Small intestine (tissue), 7 donors: ENCODE data around the gene RIC8B. TPM values are rescaled to one million over a fixed set of nuclear protein-coding genes. Genes with fewer than 3 reads are reported as not detected.

ENCODE experiments used
- DNase-seq, 2 donors: peaks; one replicate each; pipeline versions ENCODE4 v3.0.0 to v3.0.0-alpha.2; 2013
- FAIRE-seq: peaks from 2 replicates; lab custom pipeline; 2012; peaks lifted over from hg19 to GRCh38; lab: Jason Lieb, UNC
- H3K27ac ChIP-seq, 3 donors: one replicate each; pipeline ENCODE4 v1.5.1; 2013; ENCODE audit warnings: low read length in 2 of 3, mild to moderate bottlenecking in 2 of 3, control low read depth in 1 of 3, inconsistent platforms in 1 of 3, low read depth in 1 of 3, moderate library complexity in 1 of 3
- H3K27me3 ChIP-seq, 3 donors: one replicate each; pipeline ENCODE4 v1.6.1; 2013; ENCODE audit warnings: low read length in 3 of 3, inconsistent platforms in 1 of 3; ENCODE audit not compliant: control insufficient read depth in 3 of 3, insufficient read depth in 3 of 3
- H3K36me3 ChIP-seq, 3 donors: one replicate each; pipeline ENCODE4 v1.6.1; 2013; ENCODE audit warnings: low read length in 3 of 3, inconsistent platforms in 1 of 3, low read depth in 1 of 3, mild to moderate bottlenecking in 1 of 3, moderate library complexity in 1 of 3; ENCODE audit not compliant: control insufficient read depth in 3 of 3, insufficient read depth in 2 of 3
- H3K4me1 ChIP-seq, 3 donors: one replicate each; pipeline ENCODE4 v1.6.1; 2013; ENCODE audit warnings: low read length in 2 of 3, inconsistent platforms in 1 of 3, low read depth in 1 of 3, mild to moderate bottlenecking in 1 of 3, moderate library complexity in 1 of 3; ENCODE audit not compliant: control insufficient read depth in 3 of 3, insufficient read depth in 2 of 3
- H3K4me3 ChIP-seq, 3 donors: one replicate each; pipeline ENCODE4 v1.5.1; 2013; ENCODE audit warnings: low read length in 3 of 3, control low read depth in 1 of 3, inconsistent platforms in 1 of 3, low read depth in 1 of 3, mild to moderate bottlenecking in 1 of 3, moderate library complexity in 1 of 3
- H3K9me3 ChIP-seq, 2 donors: one replicate each; pipeline ENCODE4 v1.6.1; 2013; ENCODE audit warnings: low read depth in 1 of 2, low read length in 1 of 2; ENCODE audit not compliant: control insufficient read depth in 2 of 2, insufficient read depth in 1 of 2
- WGBS, 3 donors: extraction: QIAGEN DNeasy Blood & Tissue Kit; methylation state at CpG; one replicate each; pipeline ENCODE4 v1.1.7; 2013; 5-methylcytosine and 5-hydroxymethylcytosine counted together
- polyA plus RNA-seq, 4 donors: library from polyadenylated mRNA; stranded (reverse) in 3 of 4; unstranded in 1 of 4; fragments of 200-250 nt in 3 of 4; fragments of 120-200 nt in 1 of 4; gene quantifications; one replicate each; pipeline versions ENCODE4 v1.2.1 to v1.2.3, GENCODE V29; 2013
- donor health status: healthy with polysubstance abuse.
- donor health status: control.
- donor health status: control.
- donor health status: Bipolar disorder and iron deficiency.
- donor health status: healthy.

The RIC8B gene
- polyA plus RNA-seq, 4 donors, result 3.0 to 11.7 (median 5.4) TPM

- 42 to 55% (median 54%) methylated on average over 1 of the region's 1 CpG for WGBS, 3 donors
Observed at GRCh38 chr12:106801167-106801708, 26.8 kb downstream of the RIC8B start.

GRCh38 chr12:106801830-106802533, 27.5 kb downstream of the RIC8B start:
- no peak for DNase-seq
- Histone ChIP-seq H3K4me1 (no peaks in the 10 kb centered on the region), H3K9me3 (no peaks in the 10 kb centered on the region), H3K4me3 (no peak overlapping the region), H3K36me3 (peaks cover 0 to 6% (median 0%) of the 10 kb centered on the region in 3 donors), H3K27me3 (no peaks in the 10 kb centered on the region), H3K27ac (no peak overlapping the region)
- 86 to 92% (median 88%) methylated on average over 4 of the region's 4 CpGs for whole genome bisulfite sequencing, 3 donors
- FAIRE-seq, result no peak

More at GRCh38 chr12:106801167-106801708, 26.8 kb downstream of the RIC8B start:
- H3K27ac ChIP-seq, result no peak overlapping the region
- peaks cover 0 to 6% (median 0%) of the 10 kb centered on the region in 3 donors for H3K36me3 ChIP-seq
- no peaks in the 10 kb centered on the region for H3K27me3 ChIP-seq
- no peak overlapping the region for H3K4me3 ChIP-seq
- FAIRE-seq, result no peak
- no peak for DNase-seq
- no peaks in the 10 kb centered on the region for H3K4me1 ChIP-seq
- H3K9me3 ChIP-seq, result no peaks in the 10 kb centered on the region

GRCh38 chr12:106804668-106805067, 30.2 kb downstream of the RIC8B start:
- DNase-seq (peak in 1 of 2 donors; percentile 67), FAIRE-seq (no peak)
- Histone ChIP-seq H3K4me1 (no peaks in the 10 kb centered on the region), H3K36me3 (peaks cover 0 to 6% (median 2%) of the 10 kb centered on the region in 3 donors), H3K27ac (peak overlapping the region in 1 of 3 donors; percentile 32), H3K4me3 (no peak overlapping the region), H3K9me3 (no peaks in the 10 kb centered on the region), H3K27me3 (no peaks in the 10 kb centered on the region)
- WGBS, 3 donors, result 14 to 43% (median 29%) methylated on average over 3 of the region's 3 CpGs

- WGBS, 3 donors, result 84 to 98% (median 97%) methylated on average over 6 of the region's 6 CpGs
- no peak overlapping the region for H3K27ac ChIP-seq
- H3K36me3 ChIP-seq, result peaks cover 0 to 8% (median 3%) of the 10 kb centered on the region in 3 donors
- FAIRE-seq, result no peak
- no peaks in the 10 kb centered on the region for H3K4me1 ChIP-seq
- no peak overlapping the region for H3K4me3 ChIP-seq
- no peaks in the 10 kb centered on the region for H3K27me3 ChIP-seq
- DNase-seq, result no peak
- no peaks in the 10 kb centered on the region for H3K9me3 ChIP-seq
Observed at GRCh38 chr12:106814714-106815113, 40.2 kb downstream of the RIC8B start.

DNA sequence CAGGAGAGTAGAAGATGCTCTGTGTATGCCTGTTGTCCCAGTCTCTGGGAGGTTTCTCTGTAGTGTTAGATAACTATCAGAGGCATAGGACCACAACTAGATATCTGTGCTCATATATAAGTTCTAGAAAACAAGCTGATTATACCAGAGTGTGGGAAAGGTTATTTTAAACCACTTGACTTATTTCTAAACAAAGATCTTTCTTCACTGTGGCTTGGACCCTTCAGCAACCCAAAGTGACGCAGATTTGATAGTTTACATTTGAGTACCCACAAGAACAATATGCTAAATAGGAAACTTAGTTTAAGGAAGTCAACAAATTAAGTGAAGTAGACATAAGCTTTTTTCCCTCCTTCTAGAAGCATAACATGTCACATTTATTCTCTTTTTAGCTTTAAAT, 41.3 kb downstream of the RIC8B start:
- Histone ChIP-seq H3K4me3 (no peak overlapping the region), H3K9me3 (no peaks in the 10 kb centered on the region), H3K4me1 (no peaks in the 10 kb centered on the region), H3K27me3 (no peaks in the 10 kb centered on the region), H3K27ac (no peak overlapping the region), H3K36me3 (peaks cover 0 to 8% (median 3%) of the 10 kb centered on the region in 3 donors)
- FAIRE-seq (no peak), DNase-seq (no peak)
- 71 to 94% (median 91%) methylated on average over 1 of the region's 1 CpG for WGBS, 3 donors

DNA sequence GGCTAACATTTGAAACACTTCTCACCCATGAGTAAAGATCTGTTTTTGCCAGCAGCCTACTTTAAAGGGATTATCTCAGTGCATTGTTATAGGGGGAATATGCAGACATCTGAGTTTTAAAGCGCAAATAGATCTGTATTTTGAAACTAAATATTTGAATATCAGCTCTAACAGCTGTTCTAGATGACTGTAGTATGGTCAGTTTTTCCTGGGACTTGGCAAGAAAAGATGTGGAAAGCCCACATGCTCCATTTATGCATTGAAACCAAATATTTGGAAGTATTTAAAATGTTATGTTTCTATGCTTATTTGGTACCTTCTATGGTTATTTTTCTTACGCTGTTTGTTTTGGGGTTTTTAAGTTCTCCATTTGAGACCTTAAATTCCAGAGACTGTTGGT, 41.7 kb downstream of the RIC8B start:
- no peak for DNase-seq

GRCh38 chr12:106819991-106820390, 45.5 kb downstream of the RIC8B start:
- Histone ChIP-seq H3K4me3 (no peak overlapping the region), H3K9me3 (no peaks in the 10 kb centered on the region), H3K36me3 (peaks cover 0 to 5% (median 1%) of the 10 kb centered on the region in 3 donors), H3K27me3 (no peaks in the 10 kb centered on the region), H3K27ac (no peak overlapping the region), H3K4me1 (no peaks in the 10 kb centered on the region)
- FAIRE-seq, result no peak
- WGBS, 3 donors, result 85 to 93% (median 86%) methylated on average over 1 of the region's 1 CpG
- no peak for DNase-seq

More for the DNA sequence above, 41.7 kb downstream of the RIC8B start:
- H3K27me3 ChIP-seq, result no peaks in the 10 kb centered on the region
- H3K4me3 ChIP-seq, result no peak overlapping the region
- no peak overlapping the region for H3K27ac ChIP-seq
- peaks cover 0 to 8% (median 3%) of the 10 kb centered on the region in 3 donors for H3K36me3 ChIP-seq
- H3K4me1 ChIP-seq, result no peaks in the 10 kb centered on the region
- 74 to 93% (median 91%) methylated on average over 2 of the region's 2 CpGs for WGBS, 3 donors
- FAIRE-seq, result no peak
- H3K9me3 ChIP-seq, result no peaks in the 10 kb centered on the region

DNA sequence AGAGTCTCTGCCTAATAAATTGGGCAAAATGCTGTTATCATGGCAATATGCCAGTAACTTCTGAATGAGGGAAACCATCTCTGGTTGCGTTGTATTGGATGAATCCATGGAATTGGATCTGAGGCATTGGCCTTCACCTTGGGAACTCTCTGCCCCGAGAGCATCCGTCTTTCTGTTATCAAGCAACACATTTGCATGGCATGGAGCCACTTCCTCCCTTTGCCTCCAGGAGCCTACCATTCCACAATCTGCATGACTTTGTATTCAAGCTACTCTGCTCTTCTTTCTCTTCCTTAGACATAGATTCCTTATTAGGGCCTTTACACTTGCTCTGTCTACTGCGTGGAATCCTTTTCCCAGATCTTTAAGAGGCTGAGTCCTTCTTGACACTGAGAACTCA, 57.2 kb downstream of the RIC8B start:
- Histone ChIP-seq H3K27ac (no peak overlapping the region), H3K27me3 (no peaks in the 10 kb centered on the region), H3K36me3 (no peaks in the 10 kb centered on the region), H3K9me3 (no peaks in the 10 kb centered on the region), H3K4me3 (no peak overlapping the region), H3K4me1 (no peaks in the 10 kb centered on the region)
- 86 to 93% (median 91%) methylated on average over 4 of the region's 4 CpGs for WGBS, 3 donors
- FAIRE-seq (no peak), DNase-seq (no peak)
